HuH-7.5 (cell line): Measurements from ENCODE around the gene TBX10.
"Not testable (repeated sequence)": the region's sequence is repeated elsewhere in the genome, so short reads cannot be mapped to it uniquely, and the experiment has no call there.

Source experiments
- DNase-seq: peaks from one replicate; pipeline ENCODE4 v3.0.0; 2011; ENCODE audit warnings: low spot score

TBX10 gene

GRCh38 chr11:67664213-67664585, 24.6 kb upstream of the TBX10 start:
- peak; percentile 29 for DNase-seq

DNA sequence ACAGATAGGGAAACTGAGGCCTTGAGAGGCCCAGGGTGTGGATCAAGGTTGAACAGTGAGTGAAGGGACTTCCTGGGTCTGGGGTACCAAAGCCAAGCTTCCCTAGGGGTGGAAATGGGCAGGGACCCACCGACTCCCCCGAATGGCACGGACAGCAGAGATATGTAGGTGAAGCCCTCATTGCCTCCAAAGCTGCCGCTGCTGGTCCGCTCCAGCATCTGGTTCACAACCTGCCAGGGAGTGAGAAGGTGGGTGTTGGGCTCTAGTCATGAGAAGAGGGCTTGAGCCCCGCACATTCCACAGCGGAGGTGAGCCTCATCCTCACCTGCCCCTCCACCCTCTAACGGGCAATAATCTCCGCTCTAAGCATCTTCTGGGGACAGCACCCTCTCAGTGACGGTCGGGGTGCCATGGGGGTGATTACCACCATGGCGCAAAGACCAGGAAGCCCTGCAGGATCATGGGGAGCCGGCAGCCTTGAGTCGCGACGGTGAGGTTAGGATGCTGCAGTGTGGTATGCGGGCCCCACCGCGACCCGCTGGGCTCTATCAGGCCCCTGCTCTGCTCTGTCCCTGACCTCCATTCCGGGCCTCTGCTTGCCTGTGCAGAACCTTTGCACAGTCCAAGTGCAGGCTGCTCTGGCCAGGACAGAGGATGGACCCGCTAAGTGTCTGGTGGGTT, 24.1 kb upstream of the TBX10 start:
- DNase-seq, result peak; percentile 22

- peak; percentile 23 for DNase-seq
Measured at GRCh38 chr11:67662835-67663531, 23.4 kb upstream of the TBX10 start.

DNA sequence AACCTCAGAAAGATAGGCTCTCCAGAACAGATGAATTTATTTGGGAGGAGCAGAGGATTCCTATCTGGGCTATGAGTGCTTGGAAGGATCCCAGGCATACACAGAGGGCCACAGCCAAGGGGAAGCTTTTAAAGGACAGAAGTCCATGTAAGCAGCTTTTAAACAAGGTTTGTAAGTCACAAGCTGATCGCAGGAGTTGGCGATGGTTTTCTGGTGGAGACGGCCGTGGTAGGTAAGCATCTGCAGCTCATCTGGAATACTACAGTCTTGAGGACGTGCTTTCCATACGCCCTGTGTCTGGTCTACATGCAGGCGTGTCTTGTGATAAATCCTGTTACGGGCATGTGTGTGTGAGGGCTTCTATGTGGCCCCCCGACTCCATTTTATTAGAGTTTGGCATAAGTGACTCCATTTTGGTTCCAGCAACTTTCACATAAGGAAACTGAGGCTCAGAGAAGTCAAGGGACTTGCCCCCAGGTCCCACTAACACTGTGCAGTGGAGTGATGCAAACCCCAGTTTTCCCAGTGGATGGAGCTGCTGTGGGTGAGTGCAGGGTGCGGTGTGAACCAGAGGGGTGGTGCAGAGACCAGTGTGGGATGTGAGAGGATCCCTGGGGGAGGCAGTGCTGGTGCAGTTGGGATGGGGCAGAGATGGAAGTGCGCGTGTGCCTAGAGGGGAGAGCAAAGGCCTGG, 22.7 kb upstream of the TBX10 start:
- DNase-seq, result peak; percentile 27

GRCh38 chr11:67660752-67661151, 21.2 kb upstream of the TBX10 start:
- not testable (repeated sequence) for DNase-seq

- DNase-seq, result not testable (repeated sequence)
Measured at GRCh38 chr11:67659651-67660165, 20.1 kb upstream of the TBX10 start.

GRCh38 chr11:67657300-67657699, 17.7 kb upstream of the TBX10 start:
- no peak for DNase-seq

GRCh38 chr11:67656278-67656922, 16.8 kb upstream of the TBX10 start:
- DNase-seq, result no peak

DNA sequence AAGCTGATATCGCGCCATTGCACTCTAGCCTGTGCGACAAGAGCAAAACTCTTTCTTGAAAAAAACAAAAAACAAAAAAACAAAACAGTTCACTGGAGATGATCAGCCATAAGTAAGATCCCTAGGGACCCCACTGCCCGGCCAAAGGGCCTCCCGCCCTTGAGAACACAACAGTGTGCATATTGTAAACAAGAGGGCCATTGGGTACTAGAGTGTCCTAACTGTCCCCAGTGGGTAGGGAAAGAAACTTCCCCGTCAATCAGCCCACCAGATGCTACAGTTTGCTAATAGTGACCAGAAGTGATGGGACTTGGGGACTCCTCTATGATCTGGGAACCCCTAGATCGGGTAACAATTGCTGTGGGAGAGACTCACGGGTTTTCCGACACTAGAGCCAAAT, 14.7 kb upstream of the TBX10 start:
- no peak for DNase-seq

GRCh38 chr11:67652965-67653845, 13.6 kb upstream of the TBX10 start:
- DNase-seq, result no peak

GRCh38 chr11:67651976-67652781, 12.6 kb upstream of the TBX10 start:
- no peak for DNase-seq

- no peak for DNase-seq
Measured at GRCh38 chr11:67649634-67650510, 10.3 kb upstream of the TBX10 start.

- no peak for DNase-seq
Measured at GRCh38 chr11:67648796-67649613, 9.4 kb upstream of the TBX10 start.

DNA sequence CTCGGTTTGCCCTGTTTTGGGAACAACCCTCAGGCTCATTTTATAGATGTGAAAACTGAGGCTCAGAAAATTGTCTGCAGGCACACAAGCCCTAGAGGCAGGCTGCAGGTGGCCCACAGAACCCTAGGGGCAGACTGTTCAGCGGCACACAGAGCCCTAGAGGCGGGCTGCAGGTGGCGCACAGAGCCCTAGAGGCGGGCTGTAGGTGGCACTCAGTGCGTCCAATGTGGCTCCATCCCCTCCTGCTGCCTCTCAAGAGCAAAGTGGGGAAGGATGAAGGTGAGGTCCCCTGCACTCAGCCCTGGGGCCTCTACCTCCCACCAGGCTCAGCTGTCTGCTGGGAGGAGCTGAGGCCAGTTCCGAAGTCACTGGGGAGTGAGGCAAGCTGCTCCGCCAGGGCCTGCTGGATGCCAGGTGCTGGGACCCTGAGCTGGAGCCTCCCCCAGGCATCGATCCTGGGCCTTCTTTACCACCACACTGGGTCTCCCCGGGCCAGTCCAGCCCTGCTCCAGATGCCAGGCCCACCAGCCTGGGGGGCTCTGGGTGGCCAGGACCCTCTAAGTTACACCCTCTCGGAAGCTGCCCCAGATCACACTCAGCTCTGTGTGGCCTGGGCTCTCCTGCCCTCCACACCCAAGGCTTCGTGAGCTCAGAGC, 8.7 kb upstream of the TBX10 start:
- DNase-seq, result no peak

DNA sequence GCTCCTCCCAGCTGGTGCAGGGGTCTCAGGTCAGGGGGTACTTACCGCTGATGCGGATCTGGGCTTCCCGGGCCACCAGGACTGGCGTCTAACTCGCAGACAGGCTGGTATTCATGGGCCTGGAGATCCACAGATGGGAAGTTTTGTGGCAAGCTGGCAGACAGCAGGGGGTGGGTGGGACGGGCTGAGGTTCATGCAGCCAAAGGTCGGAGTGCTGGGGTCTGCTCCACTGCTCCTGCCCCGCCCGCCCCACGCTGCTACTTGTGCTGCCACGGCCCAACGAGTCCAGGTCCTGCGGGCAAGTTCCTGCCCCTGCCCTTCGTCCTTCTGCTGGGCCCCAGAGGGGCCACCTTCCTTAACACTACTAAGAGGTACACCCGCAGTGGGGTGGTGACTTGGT, 7.9 kb upstream of the TBX10 start:
- no peak for DNase-seq

GRCh38 chr11:67646535-67647336, 7.2 kb upstream of the TBX10 start:
- no peak for DNase-seq
